ENCODE results near the gene CCSER1. TPM values are rescaled to one million over a fixed set of nuclear protein-coding genes. Genes with fewer than 3 reads are reported as not detected.
"Not testable (repeated sequence)": the region's sequence is repeated elsewhere in the genome, so short reads cannot be mapped to it uniquely, and the experiment has no call there.

The CCSER1 gene
- total RNA-seq, 1 donor from 2014 or later = 14.7 TPM

GRCh38 chr4:90670183-90670582 is 543.0 kb downstream of the CCSER1 start:
- DNase-seq (ENCODE audit: low spot score) = no peak

DNA sequence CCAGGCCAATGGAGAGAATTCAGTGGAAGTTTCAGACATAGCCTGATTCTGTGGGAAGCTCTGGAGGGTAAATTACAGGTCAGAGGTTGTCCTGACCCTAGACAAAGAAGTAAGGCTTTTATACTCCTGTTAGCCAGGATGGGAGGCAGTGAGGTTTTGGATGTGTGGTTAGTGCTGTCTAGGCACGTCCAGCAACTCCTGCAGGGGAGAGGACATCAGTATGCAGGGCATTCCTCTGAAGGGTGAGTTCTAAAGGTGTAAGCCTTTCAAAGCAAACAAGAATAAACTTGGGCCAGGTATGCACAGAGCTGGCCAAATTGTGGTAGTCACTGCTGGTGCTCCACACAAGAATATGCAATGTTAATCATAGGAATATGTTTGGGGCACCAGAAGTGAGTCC is 562.5 kb downstream of the CCSER1 start:
- no peak for DNase-seq (ENCODE audit: low spot score)

DNA sequence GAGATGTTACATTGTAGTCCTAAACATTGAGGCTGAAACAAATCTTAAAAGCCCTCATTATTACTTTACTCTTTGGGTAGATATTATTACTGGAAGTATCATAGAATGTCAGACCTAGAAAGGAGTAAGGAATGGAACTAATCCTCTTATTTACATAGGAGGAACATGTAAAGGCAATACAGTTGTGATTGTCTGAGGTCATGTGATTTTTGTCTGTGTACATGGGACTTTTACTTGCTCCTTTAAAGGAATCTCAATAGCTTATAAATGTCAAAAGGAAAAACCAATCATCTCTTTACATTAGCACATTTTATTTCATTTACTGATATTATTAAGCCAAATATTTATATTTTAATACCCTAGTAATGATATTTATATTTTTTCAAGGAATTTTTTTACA is 568.2 kb downstream of the CCSER1 start:
- no peak for DNase-seq (ENCODE audit: low spot score)

DNA sequence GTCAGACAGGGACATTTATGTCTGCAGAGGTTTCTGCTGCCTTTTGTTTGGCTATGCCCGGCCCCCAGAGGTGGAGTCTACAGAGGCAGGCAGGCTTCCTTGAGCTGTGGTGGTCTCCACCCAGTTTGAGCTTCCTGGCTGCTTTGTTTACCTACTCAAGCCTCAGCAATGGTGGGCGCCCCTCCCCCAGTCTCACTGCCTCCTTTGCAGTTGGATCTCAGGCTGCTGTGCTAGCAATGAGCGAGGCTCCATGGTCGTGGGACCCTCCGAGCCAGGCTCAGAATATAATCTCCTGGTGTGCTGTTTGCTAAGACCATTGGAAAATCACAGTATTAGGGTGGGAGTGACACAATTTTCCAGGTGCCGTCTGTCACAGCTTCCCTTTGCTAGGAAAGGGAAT is 578.3 kb downstream of the CCSER1 start:
- not testable (repeated sequence) for DNase-seq (ENCODE audit: low spot score)

GRCh38 chr4:90715242-90715641 is 588.0 kb downstream of the CCSER1 start:
- peak; percentile 34 for DNase-seq (ENCODE audit: low spot score)

DNA sequence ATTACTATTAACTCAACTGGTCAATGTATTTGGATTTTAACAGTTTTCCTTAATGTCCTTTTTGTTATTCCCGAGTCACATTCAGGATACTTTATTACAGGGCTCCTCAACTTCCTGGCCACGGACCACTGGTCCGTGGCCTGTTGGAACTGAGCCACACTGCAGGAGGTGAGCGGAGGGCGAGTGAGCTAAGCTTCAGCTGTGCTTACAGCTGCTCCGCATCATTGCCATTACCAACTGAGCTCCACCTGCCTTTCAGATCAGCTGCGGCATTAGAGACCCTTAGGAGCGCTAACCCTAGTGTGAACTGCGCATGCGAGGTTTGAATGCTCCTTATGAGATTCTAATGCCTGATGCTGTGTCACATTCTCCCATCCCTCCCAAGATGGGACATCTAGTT is 591.7 kb downstream of the CCSER1 start:
- DNase-seq (ENCODE audit: low spot score) = no peak

GRCh38 chr4:90727938-90728337 is 600.7 kb downstream of the CCSER1 start:
- no peak for DNase-seq (ENCODE audit: low spot score)

DNA sequence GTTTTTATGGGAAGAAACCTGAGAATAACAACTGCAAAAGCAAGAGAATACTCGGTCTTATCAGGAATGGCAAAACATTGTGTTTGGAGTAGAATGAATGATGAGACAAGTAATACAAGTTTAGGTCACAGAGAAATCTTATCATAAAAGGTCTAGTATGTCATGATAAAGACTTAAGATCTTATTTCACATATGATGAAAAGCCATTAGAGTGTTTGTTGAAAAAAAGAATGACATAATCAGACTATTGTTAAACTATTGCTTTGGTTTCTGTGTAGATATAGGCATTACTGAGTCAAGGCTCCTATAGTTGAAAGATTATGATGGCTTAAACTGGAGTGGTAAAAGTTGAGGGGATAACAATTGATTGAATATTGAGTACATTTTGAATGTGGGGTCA is 603.6 kb downstream of the CCSER1 start:
- DNase-seq (ENCODE audit: low spot score) = no peak

DNA sequence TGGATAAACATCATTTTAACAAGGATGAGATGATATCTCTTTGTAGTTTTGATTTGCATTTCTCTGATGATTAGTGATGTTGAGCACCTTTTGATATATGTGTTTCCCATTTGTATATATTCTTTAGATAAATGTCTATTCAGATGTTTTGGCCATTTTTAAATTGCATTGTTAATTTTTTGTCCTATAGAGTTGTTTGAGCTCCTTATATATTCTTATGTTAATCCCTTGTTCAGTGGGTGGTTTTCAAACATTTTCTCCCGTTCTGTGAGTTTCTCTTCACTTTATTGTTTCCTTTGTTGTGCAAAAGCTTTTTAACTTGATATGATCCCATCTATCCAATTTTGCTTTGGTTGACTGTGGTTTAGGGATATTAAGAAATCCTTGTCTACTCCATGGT is 606.0 kb downstream of the CCSER1 start:
- DNase-seq (ENCODE audit: low spot score) = no peak

DNA sequence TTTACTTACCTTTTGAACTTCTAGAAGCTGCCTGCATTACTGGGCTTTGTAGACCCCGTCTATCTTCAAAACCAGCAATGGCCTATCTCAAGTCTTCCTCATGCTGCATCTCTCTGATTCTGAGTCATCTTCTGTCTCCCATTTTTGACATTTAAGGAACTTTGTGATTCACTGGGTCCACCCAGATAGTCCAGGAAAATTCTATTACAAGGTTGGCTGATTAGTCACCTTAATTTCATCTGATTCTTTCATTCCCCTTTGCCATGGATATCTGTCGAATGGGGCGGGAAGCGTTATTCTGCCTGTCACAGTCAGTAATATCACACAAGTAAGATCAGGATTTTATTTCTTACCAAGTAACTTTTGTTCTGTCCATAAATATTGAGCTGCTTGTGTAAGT is 618.0 kb downstream of the CCSER1 start:
- no peak for DNase-seq (ENCODE audit: low spot score)

- no peak for DNase-seq (ENCODE audit: low spot score)
Observed at GRCh38 chr4:90753068-90753467, 625.9 kb downstream of the CCSER1 start.

GRCh38 chr4:90757534-90758060 is 630.4 kb downstream of the CCSER1 start:
- DNase-seq (ENCODE audit: low spot score) = peak; percentile 21

DNA sequence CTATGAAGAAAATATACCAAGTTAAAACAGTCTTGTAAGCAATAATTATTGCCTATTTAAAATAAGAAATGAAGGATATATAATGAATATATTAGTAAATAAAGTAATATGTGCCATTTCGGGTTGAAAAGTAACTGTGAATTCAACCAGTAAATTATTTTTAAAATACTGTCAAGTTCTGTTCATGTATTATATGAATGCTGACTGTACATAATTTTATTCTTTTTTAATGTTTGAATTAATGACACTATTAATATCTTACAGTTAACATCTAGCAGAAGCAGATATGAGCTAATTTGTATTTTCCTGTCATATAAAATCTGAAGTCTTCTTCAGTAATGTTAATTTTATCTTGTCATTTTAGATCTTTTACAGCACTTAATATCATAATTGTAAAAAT is 632.9 kb downstream of the CCSER1 start:
- no peak for DNase-seq (ENCODE audit: low spot score)

- DNase-seq (ENCODE audit: low spot score) = no peak
Observed at GRCh38 chr4:90766837-90767236, 639.6 kb downstream of the CCSER1 start.

DNA sequence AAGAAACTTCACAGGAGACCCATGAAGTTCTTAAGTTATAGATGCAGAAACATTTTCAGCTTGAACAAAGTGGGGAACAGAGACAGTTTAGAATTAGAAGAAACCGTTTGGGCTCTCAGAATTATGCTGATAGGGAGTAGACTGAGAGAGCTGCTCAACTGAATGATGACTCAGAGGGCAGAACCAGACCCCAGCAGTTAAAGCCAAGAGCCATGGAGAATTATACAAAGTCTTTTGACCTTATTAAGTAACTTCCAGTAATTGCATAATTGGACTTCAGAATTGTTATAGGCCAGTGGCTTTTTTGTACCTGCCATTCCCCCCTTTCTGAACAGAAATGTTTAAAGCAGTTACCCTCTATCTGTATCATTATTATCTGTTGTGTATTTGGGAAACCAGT is 642.1 kb downstream of the CCSER1 start:
- DNase-seq (ENCODE audit: low spot score) = peak; percentile 89

- no peak for DNase-seq (ENCODE audit: low spot score)
Observed at GRCh38 chr4:90780193-90780592, 653.0 kb downstream of the CCSER1 start.

GRCh38 chr4:90786602-90787001 is 659.4 kb downstream of the CCSER1 start:
- no peak for DNase-seq (ENCODE audit: low spot score)

- DNase-seq (ENCODE audit: low spot score) = no peak
Observed at GRCh38 chr4:90792696-90793095, 665.5 kb downstream of the CCSER1 start.

DNA sequence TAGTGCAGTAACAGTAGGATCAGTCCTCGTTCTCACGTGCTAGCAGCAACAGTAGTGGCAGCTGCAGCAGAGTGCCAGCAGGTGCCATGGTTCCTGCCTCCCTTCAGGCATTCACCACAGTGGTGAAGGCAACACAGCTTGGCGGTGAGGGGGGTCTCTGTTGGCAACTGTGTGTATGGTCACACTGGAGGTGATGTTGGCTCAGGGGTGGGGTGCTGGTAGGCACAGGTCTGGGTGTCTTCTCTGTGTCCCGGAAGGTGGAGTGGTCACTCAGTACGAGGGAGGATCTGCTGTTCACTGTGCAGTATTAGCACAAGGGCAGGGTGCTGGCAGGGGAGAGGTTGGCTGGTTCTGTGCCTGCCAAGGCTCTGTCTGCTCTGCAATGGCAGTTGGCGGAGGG is 671.8 kb downstream of the CCSER1 start:
- DNase-seq (ENCODE audit: low spot score) = no peak

- no peak for DNase-seq (ENCODE audit: low spot score)
Observed at GRCh38 chr4:90799895-90800294, 672.7 kb downstream of the CCSER1 start.

- peak; percentile 13 for DNase-seq (ENCODE audit: low spot score)
Observed at GRCh38 chr4:90815569-90815968, 688.4 kb downstream of the CCSER1 start.

GRCh38 chr4:90816754-90817153 is 689.6 kb downstream of the CCSER1 start:
- DNase-seq (ENCODE audit: low spot score) = no peak

DNA sequence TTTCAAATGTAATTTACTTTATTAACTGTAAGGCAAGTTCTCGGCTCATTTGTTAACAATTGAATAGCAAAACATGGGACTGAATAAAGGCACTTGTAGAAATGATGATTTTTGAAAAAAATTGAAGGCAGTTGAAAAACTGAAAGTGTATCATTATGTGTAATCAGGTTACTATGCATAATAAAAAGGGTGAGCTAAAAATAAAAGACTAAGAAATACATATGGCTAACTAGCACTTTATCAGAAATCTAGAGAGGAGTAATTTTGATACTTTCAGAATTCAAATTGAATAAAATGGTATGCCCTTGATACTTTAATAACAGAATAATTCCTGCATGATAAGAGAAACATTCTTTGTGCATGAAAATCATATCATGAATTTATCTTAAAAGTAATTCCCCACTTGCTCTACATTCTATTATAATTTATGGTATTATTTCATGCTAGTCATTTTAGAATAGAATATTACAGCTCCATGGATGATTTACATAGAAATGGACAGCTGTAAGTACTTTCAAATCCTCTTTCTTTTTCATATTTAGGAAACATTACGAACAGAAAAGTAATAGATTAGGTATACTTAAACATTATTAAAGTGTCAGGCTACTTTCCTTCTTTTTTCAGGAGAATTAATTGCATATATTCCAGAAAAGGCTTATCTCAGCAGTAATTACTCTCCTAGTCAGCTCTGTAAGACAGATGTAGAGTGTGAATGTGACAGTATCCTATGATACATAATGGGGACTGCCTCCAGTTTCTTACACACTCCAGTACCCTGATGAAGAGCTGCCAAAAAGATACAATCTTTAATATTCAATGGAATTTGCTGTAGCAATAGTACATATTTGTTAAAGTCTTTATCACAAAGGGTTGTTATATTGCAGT is 697.3 kb downstream of the CCSER1 start:
- DNase-seq (ENCODE audit: low spot score) = peak; percentile 57
